Endodermal cell (in vitro differentiated cells): ENCODE data around the gene EVX1. TPM values are rescaled to one million over a fixed set of nuclear protein-coding genes. Genes with fewer than 3 reads are reported as not detected.

Experiments used
- DNase-seq: peaks from one replicate; pipeline ENCODE4 v3.0.0-alpha.2; 2017
- H3K27ac ChIP-seq: 2 replicates; pipeline ENCODE4 v1.5.1; 2013; ENCODE audit warnings: mild to moderate bottlenecking, low read depth, low read length, moderate library complexity
- H3K27me3 ChIP-seq: 2 replicates; pipeline ENCODE4 v1.6.1; 2013; ENCODE audit warnings: mild to moderate bottlenecking, low read length, moderate library complexity; ENCODE audit not compliant: insufficient read depth, control insufficient read depth, poor library complexity, severe bottlenecking
- H3K36me3 ChIP-seq: 2 replicates; pipeline ENCODE4 v1.7.0; 2013; ENCODE audit warnings: mild to moderate bottlenecking, low read length, moderate library complexity; ENCODE audit not compliant: control insufficient read depth, insufficient read depth
- H3K4me1 ChIP-seq: one replicate; pipeline ENCODE4 v1.7.0; 2013; ENCODE audit warnings: low read length; ENCODE audit not compliant: control insufficient read depth, insufficient read depth
- H3K4me3 ChIP-seq: 2 replicates; pipeline ENCODE4 v1.5.1; 2013; ENCODE audit warnings: mild to moderate bottlenecking, low read length, moderate library complexity
- H3K9ac ChIP-seq: 2 replicates; pipeline ENCODE4 v1.6.1; 2013; ENCODE audit warnings: mild to moderate bottlenecking, low read length, moderate library complexity; ENCODE audit not compliant: poor library complexity, severe bottlenecking; ENCODE audit errors: extremely low read depth
- H3K9me3 ChIP-seq: 2 replicates; pipeline ENCODE4 v1.6.1; 2013; ENCODE audit warnings: mild to moderate bottlenecking, low read length, moderate library complexity; ENCODE audit not compliant: control insufficient read depth
- H3K27ac Mint-ChIP-seq: 2 replicates; pipeline ENCODE4 v1.8.0; 2020; ENCODE audit warnings: mixed read lengths
- H3K27me3 Mint-ChIP-seq: 2 replicates; pipeline ENCODE4 v1.8.0; 2021; ENCODE audit warnings: mild to moderate bottlenecking, mixed read lengths; ENCODE audit not compliant: insufficient read depth
- H3K36me3 Mint-ChIP-seq: 2 replicates; pipeline ENCODE4 v1.8.0; 2020; ENCODE audit warnings: low read depth, mixed read lengths
- H3K4me1 Mint-ChIP-seq: 2 replicates; pipeline ENCODE4 v1.8.0; 2020; ENCODE audit warnings: mixed read lengths
- H3K4me3 Mint-ChIP-seq: 2 replicates; pipeline ENCODE4 v1.8.0; 2020; ENCODE audit warnings: mild to moderate bottlenecking, moderate library complexity, mixed read lengths
- H3K9me3 Mint-ChIP-seq: 2 replicates; pipeline ENCODE4 v1.8.0; 2020; ENCODE audit warnings: mild to moderate bottlenecking, mixed read lengths
- WGBS, 2 experiments: methylation state at CpG; one replicate each; pipeline versions ENCODE4 v1.1.5 to v1.1.7; 2013; ENCODE audit warnings: missing lambda C conversion rate in 2 of 2, mixed read lengths in 1 of 2; ENCODE audit not compliant: insufficient coverage in 1 of 2, insufficient read length in 1 of 2; 5-methylcytosine and 5-hydroxymethylcytosine counted together
- total RNA-seq, 2 donors: library from RNA; stranded (reverse); fragmentation: NEBNext Ultra II Directional in 1 of 2; extraction: Animal tissue kit (Norgen Biotek cat#: 25700) in 1 of 2; gene quantifications; 2 replicates in 1 of 2; 3 replicates in 1 of 2; pipeline ENCODE4 v1.2.1, GENCODE V29; 2021
- TF ChIP-seq, protein P1 (sequence below): fragments of 200-600 bp; sonication (generic); conservative IDR thresholded peaks from 2 replicates; pipeline ENCODE4 v1.5.0; 2021; ENCODE audit warnings: antibody characterized with exemption, mild to moderate bottlenecking

The EVX1 gene
- total RNA-seq, 2 donors from 2014 or later = 4.9 to 10.7 TPM

DNA sequence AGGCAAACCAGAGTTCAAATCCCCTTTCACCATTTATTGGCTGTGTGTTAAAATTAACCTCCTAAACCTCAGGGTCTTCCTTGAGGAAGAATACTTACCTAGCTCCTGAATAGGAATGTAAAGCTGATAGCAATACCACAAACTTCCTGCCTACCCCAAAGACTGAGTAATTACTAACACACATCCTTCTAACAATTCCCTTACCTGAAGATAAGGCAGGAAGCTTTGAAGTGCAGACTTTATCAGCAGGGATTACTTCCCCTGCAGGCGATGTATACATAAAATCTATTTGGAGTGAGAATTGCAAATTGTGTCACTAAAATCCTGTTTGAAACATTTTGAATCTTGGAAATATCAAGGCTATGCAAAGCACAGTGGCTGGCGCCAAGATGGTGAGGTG, 21.2 kb downstream of the EVX1 start:
- H3K27me3 ChIP-seq = peaks cover 13% of the 10 kb centered on the region
- H3K27ac ChIP-seq = no peak overlapping the region
- H3K36me3 ChIP-seq = no peaks in the 10 kb centered on the region
- H3K4me1 ChIP-seq = no peaks in the 10 kb centered on the region
- Mint-ChIP-seq H3K4me1 (peaks cover 23% of the 10 kb centered on the region), H3K4me3 (no peak overlapping the region), H3K36me3 (no peaks in the 10 kb centered on the region), H3K27ac (no peak overlapping the region), H3K27me3 (peaks cover 22% of the 10 kb centered on the region), H3K9me3 (no peaks in the 10 kb centered on the region)
- H3K4me3 ChIP-seq = no peak overlapping the region
- H3K9ac ChIP-seq = no peak overlapping the region
- DNase-seq = no peak
- WGBS, 2 experiments = 50 to 60% methylated on average over 1 to 2 of the region's 2 CpGs
- TF ChIP-seq, protein P1, sequence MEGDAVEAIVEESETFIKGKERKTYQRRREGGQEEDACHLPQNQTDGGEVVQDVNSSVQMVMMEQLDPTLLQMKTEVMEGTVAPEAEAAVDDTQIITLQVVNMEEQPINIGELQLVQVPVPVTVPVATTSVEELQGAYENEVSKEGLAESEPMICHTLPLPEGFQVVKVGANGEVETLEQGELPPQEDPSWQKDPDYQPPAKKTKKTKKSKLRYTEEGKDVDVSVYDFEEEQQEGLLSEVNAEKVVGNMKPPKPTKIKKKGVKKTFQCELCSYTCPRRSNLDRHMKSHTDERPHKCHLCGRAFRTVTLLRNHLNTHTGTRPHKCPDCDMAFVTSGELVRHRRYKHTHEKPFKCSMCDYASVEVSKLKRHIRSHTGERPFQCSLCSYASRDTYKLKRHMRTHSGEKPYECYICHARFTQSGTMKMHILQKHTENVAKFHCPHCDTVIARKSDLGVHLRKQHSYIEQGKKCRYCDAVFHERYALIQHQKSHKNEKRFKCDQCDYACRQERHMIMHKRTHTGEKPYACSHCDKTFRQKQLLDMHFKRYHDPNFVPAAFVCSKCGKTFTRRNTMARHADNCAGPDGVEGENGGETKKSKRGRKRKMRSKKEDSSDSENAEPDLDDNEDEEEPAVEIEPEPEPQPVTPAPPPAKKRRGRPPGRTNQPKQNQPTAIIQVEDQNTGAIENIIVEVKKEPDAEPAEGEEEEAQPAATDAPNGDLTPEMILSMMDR = no peak
- no peaks in the 10 kb centered on the region for H3K9me3 ChIP-seq

DNA sequence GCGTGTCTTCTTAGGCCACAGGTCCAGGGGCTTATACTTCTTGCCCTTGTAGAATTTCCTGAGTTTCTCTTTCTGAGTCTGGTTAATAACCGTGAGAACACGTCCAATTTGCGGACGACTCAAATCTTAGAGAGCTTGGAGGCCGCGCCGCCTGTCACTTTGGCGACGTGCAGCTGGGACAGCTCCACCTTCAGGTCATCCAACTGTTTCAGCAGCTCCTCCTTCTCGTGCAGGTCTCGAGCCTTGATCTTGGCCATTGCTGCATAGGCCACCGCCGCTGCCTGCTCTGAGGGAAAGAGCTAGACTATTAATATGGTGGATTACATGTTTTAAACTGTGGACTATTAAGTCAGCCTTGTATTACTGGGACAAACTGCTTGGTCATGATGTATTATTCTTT, 26.9 kb downstream of the EVX1 start:
- peaks cover 5% of the 10 kb centered on the region for H3K4me1 Mint-ChIP-seq
- TF ChIP-seq, protein P1 = peak; percentile 69
- DNase-seq = peak; percentile 82

DNA sequence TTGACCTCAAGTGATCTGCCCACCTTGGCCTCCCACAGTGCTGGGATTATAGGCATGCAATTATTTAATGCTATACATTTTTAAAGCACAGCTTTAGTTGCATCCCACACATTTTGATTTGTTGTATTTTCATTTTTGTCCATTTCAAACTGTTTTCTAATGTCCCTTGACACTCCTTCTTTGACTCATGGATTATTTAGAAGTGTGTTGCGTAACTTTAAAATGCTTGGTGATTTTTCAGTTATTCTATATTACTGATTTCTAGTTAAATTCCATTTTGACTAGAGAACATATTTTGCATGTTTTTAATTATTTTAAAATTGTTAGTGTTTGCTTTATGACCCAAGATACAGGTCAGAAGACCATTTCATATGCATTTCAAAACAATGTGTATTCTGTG, 28.8 kb downstream of the EVX1 start:
- H3K27ac ChIP-seq = no peak overlapping the region
- H3K27me3 Mint-ChIP-seq = peaks cover 13% of the 10 kb centered on the region
- TF ChIP-seq, protein P1 = no peak
- no peak overlapping the region for H3K27ac Mint-ChIP-seq
- H3K9me3 Mint-ChIP-seq = peaks cover 22% of the 10 kb centered on the region
- H3K4me3 Mint-ChIP-seq = no peak overlapping the region
- no peak for DNase-seq
- no peaks in the 10 kb centered on the region for H3K36me3 Mint-ChIP-seq
- no peaks in the 10 kb centered on the region for H3K4me1 Mint-ChIP-seq
- H3K9me3 ChIP-seq = peaks cover 14% of the 10 kb centered on the region
- H3K4me1 ChIP-seq = no peaks in the 10 kb centered on the region
- no peak overlapping the region for H3K4me3 ChIP-seq
- H3K36me3 ChIP-seq = no peaks in the 10 kb centered on the region
- H3K27me3 ChIP-seq = no peaks in the 10 kb centered on the region
- H3K9ac ChIP-seq = no peak overlapping the region
- WGBS, 2 experiments = 100% methylated on average over 1 of the region's 1 CpG; no CpG with 5 or more reads in 1 of the 2 experiments

More for the DNA sequence above, 26.9 kb downstream of the EVX1 start:
- Histone ChIP-seq H3K27me3 (no peaks in the 10 kb centered on the region), H3K4me1 (no peaks in the 10 kb centered on the region), H3K9me3 (peaks cover 14% of the 10 kb centered on the region), H3K9ac (no peak overlapping the region), H3K27ac (no peak overlapping the region), H3K36me3 (no peaks in the 10 kb centered on the region), H3K4me3 (no peak overlapping the region)
- WGBS, 2 experiments = 86 to 92% methylated on average over 11 to 14 of the region's 14 CpGs
- Mint-ChIP-seq H3K36me3 (no peaks in the 10 kb centered on the region), H3K9me3 (peaks cover 22% of the 10 kb centered on the region), H3K27me3 (peaks cover 18% of the 10 kb centered on the region), H3K27ac (no peak overlapping the region), H3K4me3 (no peak overlapping the region)
